Measurements from ENCODE around the gene GZMA.

The GZMA gene

DNA sequence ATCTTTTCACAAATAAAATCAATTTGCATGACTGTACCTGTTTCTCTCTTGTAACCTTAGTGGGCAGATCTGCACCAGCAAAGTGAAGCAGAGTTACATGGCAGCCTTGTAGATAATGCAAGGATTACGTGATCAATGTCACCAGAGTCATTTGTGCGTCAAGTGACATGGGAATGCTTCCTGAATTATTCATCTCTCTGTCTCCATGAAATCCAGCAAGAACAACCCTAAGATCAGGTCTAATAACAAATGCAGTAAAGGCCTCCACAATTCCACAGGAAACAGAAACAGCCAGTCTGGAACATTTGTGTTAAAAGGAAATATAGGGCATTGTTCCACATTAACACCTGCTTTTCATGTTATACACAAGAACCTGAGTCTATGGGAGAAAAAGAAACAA is 7.8 kb downstream of the GZMA start:
- no peak for DNase-seq

DNA sequence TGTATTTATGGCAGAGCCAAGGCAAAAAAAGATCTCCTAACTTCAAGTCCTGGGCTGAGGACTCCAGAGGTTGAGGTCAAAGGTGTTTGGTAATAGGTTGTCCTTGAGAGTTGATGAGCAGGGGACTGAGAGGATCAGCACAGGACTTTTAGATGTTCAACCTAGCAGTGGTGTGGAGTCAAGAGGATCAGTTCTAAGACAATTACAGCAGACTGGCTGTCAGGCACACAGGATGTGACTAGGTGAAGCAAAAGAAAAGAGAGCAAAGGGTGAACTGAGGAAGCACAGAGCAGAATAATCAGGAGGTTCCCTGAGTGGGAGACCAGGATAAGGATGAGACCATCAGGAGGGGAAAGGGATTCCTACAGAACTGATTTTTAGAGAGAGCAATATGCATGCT is 10.9 kb downstream of the GZMA start:
- no peak for DNase-seq

- no peak for DNase-seq
Observed at GRCh38 chr5:55114061-55114460, 11.6 kb downstream of the GZMA start.

- no peak for DNase-seq
Observed at GRCh38 chr5:55123365-55123764, 20.9 kb downstream of the GZMA start.

- DNase-seq: no peak
Observed at GRCh38 chr5:55134053-55134722, 31.7 kb downstream of the GZMA start.

- no peak for DNase-seq
Observed at GRCh38 chr5:55136521-55136920, 34.1 kb downstream of the GZMA start.

DNA sequence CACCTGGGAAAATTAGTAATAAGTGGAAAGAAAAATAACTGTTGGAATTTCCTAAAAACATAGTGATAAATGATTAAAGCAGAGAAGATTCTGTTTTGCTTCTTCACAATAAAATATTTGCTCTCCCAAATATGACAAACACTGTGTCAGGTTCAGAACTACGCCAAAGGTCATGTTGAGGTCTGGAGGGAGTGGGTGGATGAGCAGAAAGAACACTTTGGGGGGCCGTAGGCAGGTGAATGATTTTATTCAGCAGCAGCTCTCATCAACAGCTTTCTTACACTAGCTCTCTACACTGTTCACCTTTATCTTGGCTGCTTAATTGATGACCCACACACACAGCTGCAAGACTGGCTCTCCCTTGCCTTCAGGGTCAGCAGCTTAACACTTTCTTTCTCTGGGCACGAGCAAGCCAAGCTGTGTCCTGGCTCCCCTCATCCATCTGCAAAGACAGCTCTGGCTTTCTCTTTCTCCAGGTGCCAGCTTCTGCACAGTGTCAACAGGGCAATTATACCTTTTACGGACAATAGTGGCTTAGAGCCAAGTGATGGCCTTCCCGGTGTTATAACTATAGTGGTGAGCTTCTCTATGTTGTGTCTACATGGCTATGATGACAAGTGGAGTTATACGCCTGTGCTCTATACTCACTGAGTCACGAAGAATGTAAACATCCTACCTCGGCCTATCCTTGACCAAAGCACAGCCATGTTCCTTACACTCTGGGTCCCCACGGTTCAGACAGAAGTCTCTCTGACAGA is 38.6 kb downstream of the GZMA start:
- no peak for DNase-seq

- DNase-seq: no peak
Observed at GRCh38 chr5:55141945-55142690, 39.7 kb downstream of the GZMA start.

GRCh38 chr5:55143624-55144023 is 41.2 kb downstream of the GZMA start:
- DNase-seq: no peak

GRCh38 chr5:55146080-55146479 is 43.6 kb downstream of the GZMA start:
- DNase-seq: no peak

GRCh38 chr5:55146543-55147151 is 44.2 kb downstream of the GZMA start:
- no peak for DNase-seq

- DNase-seq: no peak
Observed at GRCh38 chr5:55149308-55149795, 46.9 kb downstream of the GZMA start.

- DNase-seq: no peak
Observed at GRCh38 chr5:55151923-55152842, 49.7 kb downstream of the GZMA start.

- DNase-seq: no peak
Observed at GRCh38 chr5:55154873-55155272, 52.4 kb downstream of the GZMA start.

All from activated gamma-delta T cell (primary cell).